GM06990 (cell line): ENCODE data around the gene CDC42BPG.

Experiments used
- DNase-seq: peaks from one replicate; pipeline ENCODE4 v3.0.0-alpha.2; 2011; ENCODE audit not compliant: insufficient read length; ENCODE audit errors: extremely low read depth
- H3K27me3 ChIP-seq: replicated peaks from 2 replicates; pipeline ENCODE4 v1.6.0; 2011; ENCODE audit warnings: low read length; ENCODE audit not compliant: control insufficient read depth, insufficient read depth
- H3K36me3 ChIP-seq: 2 replicates; pipeline ENCODE4 v1.5.1; 2011; ENCODE audit warnings: low read length; ENCODE audit not compliant: control insufficient read depth, insufficient read depth
- H3K4me3 ChIP-seq: replicated peaks from 2 replicates; pipeline ENCODE4 v1.5.1; 2011; ENCODE audit warnings: low read depth, mild to moderate bottlenecking, control low read depth, low read length
- TF ChIP-seq, protein P1 (sequence below): IDR thresholded peaks from 2 replicates; pipeline ENCODE4 v1.5.1; 2011; ENCODE audit warnings: low read length, control low read depth, mild to moderate bottlenecking, inconsistent platforms; ENCODE audit not compliant: insufficient read depth, poor library complexity, severe bottlenecking

Gene CDC42BPG

DNA sequence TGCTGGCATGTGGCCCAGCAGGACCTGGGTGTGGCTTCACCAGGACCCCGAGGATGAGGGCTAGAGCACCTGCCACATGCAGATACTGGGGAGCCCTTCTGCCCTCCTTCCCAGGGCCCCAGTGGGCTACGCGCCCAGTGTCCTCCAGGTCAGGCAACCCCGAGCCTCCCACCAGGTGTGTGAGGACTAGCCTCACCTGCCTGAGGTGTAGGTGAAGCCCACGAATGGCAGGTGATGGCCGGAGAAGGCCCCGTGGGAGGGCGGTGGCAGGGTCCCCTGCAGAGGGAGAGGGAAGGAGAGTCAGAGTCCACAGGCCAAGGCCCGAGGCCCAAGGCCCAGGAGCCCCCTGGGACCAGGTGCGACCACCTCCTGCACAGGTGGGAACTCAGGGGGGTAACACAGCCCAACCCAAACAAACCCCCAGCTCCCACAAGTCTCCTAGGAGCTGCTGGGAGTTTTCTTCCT lies 6.5 kb downstream of the CDC42BPG start:
- H3K36me3 ChIP-seq = no peaks in the 10 kb centered on the region
- DNase-seq = no peak
- no peaks in the 10 kb centered on the region for H3K27me3 ChIP-seq
- TF ChIP-seq, protein P1, sequence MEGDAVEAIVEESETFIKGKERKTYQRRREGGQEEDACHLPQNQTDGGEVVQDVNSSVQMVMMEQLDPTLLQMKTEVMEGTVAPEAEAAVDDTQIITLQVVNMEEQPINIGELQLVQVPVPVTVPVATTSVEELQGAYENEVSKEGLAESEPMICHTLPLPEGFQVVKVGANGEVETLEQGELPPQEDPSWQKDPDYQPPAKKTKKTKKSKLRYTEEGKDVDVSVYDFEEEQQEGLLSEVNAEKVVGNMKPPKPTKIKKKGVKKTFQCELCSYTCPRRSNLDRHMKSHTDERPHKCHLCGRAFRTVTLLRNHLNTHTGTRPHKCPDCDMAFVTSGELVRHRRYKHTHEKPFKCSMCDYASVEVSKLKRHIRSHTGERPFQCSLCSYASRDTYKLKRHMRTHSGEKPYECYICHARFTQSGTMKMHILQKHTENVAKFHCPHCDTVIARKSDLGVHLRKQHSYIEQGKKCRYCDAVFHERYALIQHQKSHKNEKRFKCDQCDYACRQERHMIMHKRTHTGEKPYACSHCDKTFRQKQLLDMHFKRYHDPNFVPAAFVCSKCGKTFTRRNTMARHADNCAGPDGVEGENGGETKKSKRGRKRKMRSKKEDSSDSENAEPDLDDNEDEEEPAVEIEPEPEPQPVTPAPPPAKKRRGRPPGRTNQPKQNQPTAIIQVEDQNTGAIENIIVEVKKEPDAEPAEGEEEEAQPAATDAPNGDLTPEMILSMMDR = no peak
- no peak overlapping the region for H3K4me3 ChIP-seq

DNA sequence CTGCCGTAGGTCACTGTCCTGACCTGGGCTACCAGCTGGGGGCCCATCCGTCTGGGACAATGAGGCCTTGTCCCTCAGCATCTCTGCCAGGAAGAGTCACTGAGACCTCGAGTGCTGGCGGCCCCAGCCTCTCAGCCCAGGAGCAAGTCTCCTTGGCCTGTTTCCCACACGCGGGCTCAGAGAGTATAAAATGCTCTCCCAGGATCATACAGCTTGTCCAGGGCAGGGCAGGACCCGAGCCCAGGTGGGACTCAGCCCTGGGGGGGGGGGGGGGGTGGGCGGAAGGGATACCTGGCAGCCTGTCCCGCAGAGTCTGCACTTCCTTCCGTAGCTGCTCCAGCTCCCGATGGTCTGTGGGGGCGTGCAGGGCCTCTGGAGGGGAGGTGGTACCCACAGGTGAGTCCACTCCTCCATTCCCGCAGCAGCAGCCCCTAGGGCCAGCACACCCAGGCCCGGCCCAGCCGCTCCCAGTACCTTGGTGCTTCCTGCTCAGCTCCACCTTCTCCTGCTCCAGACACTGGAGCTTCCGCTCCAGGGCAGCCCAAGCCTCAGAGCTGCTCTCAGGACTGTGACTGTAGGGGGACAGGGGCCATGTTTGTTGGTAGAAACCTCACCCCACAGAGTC lies 7.9 kb downstream of the CDC42BPG start:
- no peak for DNase-seq

DNA sequence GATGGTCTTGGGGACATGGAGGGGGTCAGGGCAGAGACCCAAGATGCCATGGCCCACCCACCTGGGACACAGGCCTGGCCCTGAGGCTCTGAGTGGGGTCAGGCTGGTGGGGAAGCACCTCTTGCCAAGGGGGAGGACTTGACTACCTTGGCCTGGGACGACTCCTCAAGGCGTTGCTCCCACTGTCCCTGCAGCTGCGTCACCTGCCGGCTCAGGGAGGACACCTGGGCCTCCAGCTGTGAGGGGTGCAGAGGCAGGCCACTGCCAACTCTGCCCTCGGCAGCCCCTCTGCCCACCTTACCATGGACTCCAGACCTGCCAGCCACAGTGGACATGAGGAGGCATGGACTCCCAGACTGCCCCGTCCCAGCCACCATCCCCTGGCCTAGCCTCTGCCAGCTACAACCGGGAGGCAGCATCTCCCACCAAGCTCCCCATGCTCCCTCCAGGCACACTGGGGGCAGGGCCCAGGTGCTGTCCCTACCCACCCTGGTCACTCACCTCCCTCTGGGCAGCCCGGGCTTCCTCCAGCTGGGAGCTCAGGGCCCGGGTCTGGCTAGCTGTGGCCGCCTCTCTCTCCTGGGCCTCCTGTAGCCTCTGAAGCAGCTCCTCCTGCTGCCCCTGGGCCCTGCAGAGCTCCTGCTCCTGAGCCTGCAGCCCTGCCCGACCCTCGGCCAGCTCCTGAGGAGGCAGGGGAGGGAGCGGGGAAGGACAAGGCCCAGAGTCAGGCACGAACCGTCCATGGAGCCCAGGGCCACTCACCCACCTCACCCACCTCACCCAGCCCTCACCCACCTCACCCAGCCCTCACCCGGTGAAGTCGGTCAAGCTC lies 8.6 kb downstream of the CDC42BPG start:
- Histone ChIP-seq H3K27me3 (no peaks in the 10 kb centered on the region; the same call in 1 of the 2 replicates), H3K36me3 (no peaks in the 10 kb centered on the region), H3K4me3 (no peak overlapping the region)
- no peak for DNase-seq
- TF ChIP-seq, protein P1 = no peak

More for the DNA sequence above, 7.9 kb downstream of the CDC42BPG start:
- H3K36me3 ChIP-seq = no peaks in the 10 kb centered on the region
- no peak overlapping the region for H3K4me3 ChIP-seq
- TF ChIP-seq, protein P1 = no peak
- H3K27me3 ChIP-seq = no peaks in the 10 kb centered on the region; the same call in 1 of the 2 replicates

DNA sequence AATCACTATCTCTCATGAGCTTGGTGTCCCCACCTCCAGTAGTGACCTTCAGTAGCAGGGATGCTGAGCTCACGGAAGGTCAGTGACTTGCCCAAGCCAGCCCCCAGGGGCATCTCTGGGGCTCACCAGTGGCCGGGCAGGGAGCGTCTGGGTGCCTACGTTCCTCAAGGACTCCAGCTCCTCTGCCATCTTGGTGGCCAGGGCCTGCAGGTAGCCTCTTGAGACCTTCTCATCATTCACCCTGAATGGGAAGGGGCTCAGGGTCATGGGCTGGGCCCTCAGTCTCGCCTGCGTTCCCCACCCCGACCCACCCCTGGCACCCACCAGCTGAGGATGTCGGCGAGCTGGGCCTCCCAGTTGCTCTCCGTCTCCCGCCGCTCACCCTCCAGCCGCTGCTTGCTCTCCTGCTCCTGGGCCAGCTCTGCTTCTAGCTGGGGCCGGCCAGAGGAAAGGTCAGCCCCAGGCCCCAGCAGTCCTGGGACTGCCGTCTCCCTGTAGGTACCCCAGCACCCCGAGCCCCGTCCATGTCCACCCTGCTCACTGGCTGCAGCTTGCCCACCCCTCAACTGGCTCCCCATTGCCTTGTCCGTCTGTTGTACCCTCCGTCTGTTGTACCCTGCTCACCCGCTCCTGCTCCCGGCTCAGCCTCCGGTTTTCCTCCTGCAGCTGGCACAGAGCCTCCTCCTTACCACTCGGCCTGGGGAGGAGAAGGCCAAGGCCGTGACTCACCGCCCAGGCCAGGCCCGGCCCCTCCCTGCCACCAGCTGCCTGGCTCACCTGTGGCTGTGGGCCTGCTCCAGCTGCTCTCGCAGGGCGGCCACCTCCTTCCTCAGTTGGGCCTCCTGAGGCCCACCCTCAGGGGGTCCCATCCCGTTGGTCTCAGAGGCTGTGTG lies 9.5 kb downstream of the CDC42BPG start:
- Histone ChIP-seq H3K27me3 (no peaks in the 10 kb centered on the region; the same call in 1 of the 2 replicates), H3K4me3 (no peak overlapping the region), H3K36me3 (no peaks in the 10 kb centered on the region)
- TF ChIP-seq, protein P1 = no peak
- DNase-seq = no peak

DNA sequence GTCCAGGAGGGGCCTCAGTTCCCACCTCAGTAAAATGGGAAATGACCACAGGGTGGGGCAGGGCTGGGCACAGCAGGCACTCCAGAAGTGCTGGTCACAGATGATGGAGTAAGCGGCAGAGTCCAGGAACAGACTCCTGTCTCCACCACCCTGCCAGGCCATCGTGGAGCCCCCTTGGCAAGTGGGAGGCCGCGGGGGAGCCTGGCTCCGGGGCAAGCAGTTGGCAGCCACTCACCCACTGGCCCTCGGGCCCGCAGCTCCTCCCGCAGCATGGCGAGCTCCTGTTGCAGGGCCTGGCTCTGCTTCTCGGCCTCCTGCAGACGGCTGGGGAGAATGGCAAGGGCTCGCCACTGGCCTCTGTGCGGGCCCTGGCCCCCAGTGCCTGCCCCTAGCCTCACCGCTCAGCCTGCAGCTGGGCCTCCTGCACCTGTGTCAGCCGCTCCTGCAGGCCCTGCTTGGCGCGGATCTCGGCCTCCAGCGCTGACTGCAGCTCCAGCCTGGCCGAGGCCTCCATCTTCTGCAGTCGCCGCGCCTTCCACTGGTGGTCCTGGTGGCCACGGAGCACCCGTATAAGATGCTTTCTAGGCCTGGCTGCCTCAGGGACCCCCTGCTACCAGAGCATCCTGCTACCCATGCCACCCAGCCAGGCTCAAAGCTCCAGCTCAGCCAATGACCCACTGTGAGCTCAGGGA lies 10.3 kb downstream of the CDC42BPG start:
- Histone ChIP-seq H3K4me3 (no peak overlapping the region), H3K27me3 (no peaks in the 10 kb centered on the region; the same call in 1 of the 2 replicates), H3K36me3 (no peaks in the 10 kb centered on the region)
- DNase-seq = no peak
- TF ChIP-seq, protein P1 = no peak
